ENCODE data around the gene SYTL3. TPM values are rescaled to one million over a fixed set of nuclear protein-coding genes. Genes with fewer than 3 reads are reported as not detected.
"Not testable (repeated sequence)": the region's sequence is repeated elsewhere in the genome, so short reads cannot be mapped to it uniquely, and the experiment has no call there.

SYTL3 gene
- total RNA-seq, 1 experiment from 2014 or later, result 2.0 TPM

GRCh38 chr6:158773581-158774449 is 124.0 kb downstream of the SYTL3 start:
- DNase-seq (ENCODE audit: low spot score), result no peak

GRCh38 chr6:158774717-158775449 is 125.0 kb downstream of the SYTL3 start:
- no peak for DNase-seq (ENCODE audit: low spot score)

- no peak for DNase-seq (ENCODE audit: low spot score)
Measured at GRCh38 chr6:158775832-158776231, 126.0 kb downstream of the SYTL3 start.

- no peak for DNase-seq (ENCODE audit: low spot score)
Measured at GRCh38 chr6:158776737-158777136, 126.9 kb downstream of the SYTL3 start.

- no peak for DNase-seq (ENCODE audit: low spot score)
Measured at GRCh38 chr6:158777510-158777909, 127.7 kb downstream of the SYTL3 start.

GRCh38 chr6:158778005-158778527 is 128.2 kb downstream of the SYTL3 start:
- DNase-seq (ENCODE audit: low spot score), result no peak

- DNase-seq (ENCODE audit: low spot score), result no peak
Measured at GRCh38 chr6:158780246-158780884, 130.5 kb downstream of the SYTL3 start.

GRCh38 chr6:158780988-158781691 is 131.3 kb downstream of the SYTL3 start:
- no peak for DNase-seq (ENCODE audit: low spot score)

- DNase-seq (ENCODE audit: low spot score), result no peak
Measured at GRCh38 chr6:158781692-158782373, 132.0 kb downstream of the SYTL3 start.

GRCh38 chr6:158782432-158783166 is 132.7 kb downstream of the SYTL3 start:
- no peak for DNase-seq (ENCODE audit: low spot score)

GRCh38 chr6:158783167-158783450 is 133.3 kb downstream of the SYTL3 start:
- DNase-seq (ENCODE audit: low spot score), result no peak

GRCh38 chr6:158783851-158784250 is 134.0 kb downstream of the SYTL3 start:
- DNase-seq (ENCODE audit: low spot score), result no peak

GRCh38 chr6:158784505-158784904 is 134.7 kb downstream of the SYTL3 start:
- peak; percentile 74 for DNase-seq (ENCODE audit: low spot score)

GRCh38 chr6:158785036-158785435 is 135.2 kb downstream of the SYTL3 start:
- DNase-seq (ENCODE audit: low spot score), result no peak

GRCh38 chr6:158786645-158787304 is 136.9 kb downstream of the SYTL3 start:
- DNase-seq (ENCODE audit: low spot score), result no peak

GRCh38 chr6:158787395-158787794 is 137.5 kb downstream of the SYTL3 start:
- no peak for DNase-seq (ENCODE audit: low spot score)

GRCh38 chr6:158789115-158789917 is 139.5 kb downstream of the SYTL3 start:
- DNase-seq (ENCODE audit: low spot score), result no peak

GRCh38 chr6:158791274-158791855 is 141.5 kb downstream of the SYTL3 start:
- no peak for DNase-seq (ENCODE audit: low spot score)

GRCh38 chr6:158792505-158792904 is 142.7 kb downstream of the SYTL3 start:
- DNase-seq (ENCODE audit: low spot score), result not testable (repeated sequence)

Data from A172 (cell line).